OCI-LY1 (cell line): Measurements from ENCODE around the gene ANKFN1.

Source experiments
- H2AFZ ChIP-seq: fragments of 200-600 bp; sonication (generic), shearing (Covaris generic); 2 replicates; pipeline ENCODE4 v1.6.0; 2014; ENCODE audit warnings: antibody characterized with exemption, mild to moderate bottlenecking, low read length
- H3F3A ChIP-seq: fragments of 200-600 bp; sonication (generic), shearing (Covaris generic); 2 replicates; pipeline ENCODE4 v1.6.0; 2014; ENCODE audit warnings: mild to moderate bottlenecking, antibody characterized with exemption, low read length, moderate library complexity; ENCODE audit not compliant: insufficient read depth
- H3K27ac ChIP-seq: fragments of 200-600 bp; sonication (generic); 2 replicates; pipeline ENCODE4 v1.5.1; 2014; ENCODE audit warnings: low read length, mixed run types, mild to moderate bottlenecking, low read depth; ENCODE audit not compliant: poor library complexity, severe bottlenecking
- H3K27me3 ChIP-seq: fragments of 200-600 bp; sonication (generic); 2 replicates; pipeline ENCODE4 v1.6.0; 2014; ENCODE audit warnings: antibody characterized with exemption, mild to moderate bottlenecking, low read length, moderate library complexity; ENCODE audit not compliant: insufficient read depth
- H3K36me3 ChIP-seq: fragments of 200-600 bp; sonication (generic); 2 replicates; pipeline ENCODE4 v1.6.1; 2014; ENCODE audit warnings: mild to moderate bottlenecking, antibody characterized with exemption, low read length, moderate library complexity, mixed read lengths; ENCODE audit not compliant: insufficient read depth
- H3K4me1 ChIP-seq: fragments of 200-600 bp; sonication (generic); 2 replicates; pipeline ENCODE4 v1.5.1; 2014; ENCODE audit warnings: mild to moderate bottlenecking, low read length, moderate library complexity; ENCODE audit not compliant: insufficient read depth, severe bottlenecking
- H3K4me2 ChIP-seq: fragments of 200-600 bp; sonication (generic), shearing (Covaris generic); 2 replicates; pipeline ENCODE4 v1.6.1; 2014; ENCODE audit warnings: low read length
- H3K4me3 ChIP-seq: fragments of 200-600 bp; sonication (generic); 2 replicates; pipeline ENCODE4 v1.5.1; 2014; ENCODE audit warnings: low read length, low read depth, mild to moderate bottlenecking, mixed read lengths; ENCODE audit not compliant: poor library complexity, severe bottlenecking
- H3K79me2 ChIP-seq: fragments of 200-600 bp; shearing (Covaris generic); 2 replicates; pipeline ENCODE4 v1.6.1; 2016; ENCODE audit warnings: mixed run types, low read length, mixed read lengths; ENCODE audit not compliant: insufficient read depth
- H3K9ac ChIP-seq: fragments of 200-600 bp; sonication (generic), shearing (Covaris generic); 2 replicates; pipeline ENCODE4 v1.6.1; 2014; ENCODE audit warnings: mild to moderate bottlenecking, low read length, mixed read lengths
- H3K9me2 ChIP-seq: fragments of 200-600 bp; sonication (generic), shearing (Covaris generic); 2 replicates; pipeline ENCODE4 v1.6.1; 2014; ENCODE audit warnings: low read depth, mild to moderate bottlenecking, low read length, mixed read lengths
- H3K9me3 ChIP-seq: fragments of 200-600 bp; shearing (Covaris generic); 2 replicates; pipeline ENCODE4 v1.6.1; 2014; ENCODE audit warnings: low read length, mixed read lengths
- H4K20me1 ChIP-seq: fragments of 200-600 bp; sonication (generic), shearing (Covaris generic); 2 replicates; pipeline ENCODE4 v1.6.0; 2016; ENCODE audit warnings: mild to moderate bottlenecking, low read length; ENCODE audit not compliant: insufficient read depth
- CTCF ChIP-seq: fragments of 200-600 bp; sonication (generic), shearing (Covaris generic); IDR thresholded peaks from 2 replicates; pipeline ENCODE4 v1.5.1; 2017; ENCODE audit warnings: mild to moderate bottlenecking, antibody characterized with exemption, low read length, moderate library complexity, mixed read lengths
- EZH2 ChIP-seq: fragments of 200-600 bp; sonication (generic), shearing (Covaris generic); IDR thresholded peaks from 2 replicates; pipeline ENCODE4 v1.8.0; 2017; ENCODE audit warnings: borderline replicate concordance, mixed run types, mild to moderate bottlenecking, antibody characterized with exemption, low read length, moderate library complexity, mixed read lengths

Gene ANKFN1

GRCh38 chr17:56510554-56511342, 357.5 kb downstream of the ANKFN1 start:
- Histone ChIP-seq H3K4me1 (no peaks in the 10 kb centered on the region), H2AFZ (no peak overlapping the region), H3K9ac (no peak overlapping the region), H3K79me2 (no peaks in the 10 kb centered on the region), H3K27ac (no peak overlapping the region), H3K36me3 (no peaks in the 10 kb centered on the region), H3K4me2 (no peak overlapping the region), H4K20me1 (no peaks in the 10 kb centered on the region), H3K9me3 (no peaks in the 10 kb centered on the region), H3K4me3 (no peak overlapping the region), H3K27me3 (no peaks in the 10 kb centered on the region), H3K9me2 (no peaks in the 10 kb centered on the region), H3F3A (no peaks in the 10 kb centered on the region)
- TF ChIP-seq CTCF, result no peak
- no peak for TF ChIP-seq EZH2

- Histone ChIP-seq H3K4me1 (no peaks in the 10 kb centered on the region), H3K9me2 (no peaks in the 10 kb centered on the region), H3K27me3 (no peaks in the 10 kb centered on the region), H4K20me1 (no peaks in the 10 kb centered on the region), H2AFZ (no peak overlapping the region), H3K4me3 (no peak overlapping the region), H3F3A (no peaks in the 10 kb centered on the region), H3K79me2 (no peaks in the 10 kb centered on the region), H3K36me3 (no peaks in the 10 kb centered on the region), H3K9me3 (no peaks in the 10 kb centered on the region; the same call in 1 of the 2 replicates), H3K4me2 (no peak overlapping the region), H3K9ac (no peak overlapping the region), H3K27ac (no peak overlapping the region)
- no peak for TF ChIP-seq CTCF
Observed at GRCh38 chr17:56514264-56514663, 361.0 kb downstream of the ANKFN1 start.

DNA sequence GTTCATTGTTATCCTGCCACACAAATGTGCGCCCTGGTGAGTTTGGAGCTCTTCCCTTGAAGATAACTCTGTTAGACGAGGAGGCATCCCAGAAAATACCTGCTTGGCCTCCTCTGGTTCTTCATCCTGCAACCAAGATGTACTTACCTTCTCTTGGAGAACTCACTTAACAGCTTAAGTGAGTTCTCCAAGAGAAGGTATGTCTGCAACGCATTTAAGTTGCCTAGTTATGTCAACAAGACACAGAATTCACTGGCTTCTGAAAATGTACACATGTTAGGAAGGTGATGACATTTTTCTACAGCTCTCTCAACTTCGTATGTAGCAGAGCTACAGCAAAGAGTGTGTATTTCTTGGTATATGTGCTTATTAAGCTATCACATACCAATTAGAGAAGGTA, 361.6 kb downstream of the ANKFN1 start:
- Histone ChIP-seq H3K4me2 (no peak overlapping the region), H3K79me2 (no peaks in the 10 kb centered on the region), H3K27me3 (no peaks in the 10 kb centered on the region), H3K4me3 (no peak overlapping the region), H3K4me1 (no peaks in the 10 kb centered on the region), H3K9me3 (no peaks in the 10 kb centered on the region; the same call in 1 of the 2 replicates), H3K36me3 (no peaks in the 10 kb centered on the region), H4K20me1 (no peaks in the 10 kb centered on the region), H2AFZ (no peak overlapping the region), H3F3A (no peaks in the 10 kb centered on the region), H3K9ac (no peak overlapping the region), H3K9me2 (no peaks in the 10 kb centered on the region), H3K27ac (no peak overlapping the region)
- TF ChIP-seq EZH2 (no peak), CTCF (no peak)
